ENCODE data around the gene RFX4.

Gene RFX4

DNA sequence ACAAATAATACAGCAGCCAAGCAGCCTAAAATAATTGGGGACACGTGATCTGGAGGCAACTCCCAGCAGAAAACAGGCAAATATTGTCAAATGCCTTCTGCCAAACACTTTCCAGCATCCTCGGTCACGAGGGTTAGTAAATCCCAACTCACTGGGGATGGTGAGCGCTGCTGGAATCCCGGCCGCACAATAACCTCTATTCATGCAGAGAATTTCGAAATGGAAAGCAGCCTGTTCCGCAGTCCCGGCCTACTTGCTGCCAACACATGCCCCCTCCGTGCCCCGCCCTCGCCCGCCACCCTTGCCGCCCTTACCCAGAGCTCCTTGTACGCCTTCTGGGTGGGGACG lies 62.2 kb downstream of the RFX4 start:
- no peak for DNase-seq
- Histone ChIP-seq H3K36me3 (ENCODE audit: control insufficient read depth, insufficient read depth, low read length) (no peaks in the 10 kb centered on the region), H3K4me1 (ENCODE audit: control insufficient read depth, insufficient read depth, low read length, poor library complexity, severe bottlenecking) (no peaks in the 10 kb centered on the region), H3K27ac (ENCODE audit: insufficient read depth, low read length, poor library complexity, severe bottlenecking) (no peak overlapping the region), H3K9me3 (ENCODE audit: control insufficient read depth, low read length) (no peaks in the 10 kb centered on the region), H3K27me3 (replicated peaks; ENCODE audit: control insufficient read depth, insufficient read depth, low read length, poor library complexity, severe bottlenecking) (peaks cover 3% of the 10 kb centered on the region), H3K4me3 (ENCODE audit: insufficient read depth, low read depth, low read length, poor library complexity, severe bottlenecking) (no peak overlapping the region)

- H3K27me3 ChIP-seq (replicated peaks; ENCODE audit: control insufficient read depth, insufficient read depth, low read length, poor library complexity, severe bottlenecking) = peaks cover 3% of the 10 kb centered on the region
- no peaks in the 10 kb centered on the region for H3K9me3 ChIP-seq (ENCODE audit: control insufficient read depth, low read length)
- H3K36me3 ChIP-seq (ENCODE audit: control insufficient read depth, insufficient read depth, low read length) = no peaks in the 10 kb centered on the region
- no peak overlapping the region for H3K4me3 ChIP-seq (ENCODE audit: insufficient read depth, low read depth, low read length, poor library complexity, severe bottlenecking)
- no peak for DNase-seq
- H3K27ac ChIP-seq (ENCODE audit: insufficient read depth, low read length, poor library complexity, severe bottlenecking) = no peak overlapping the region
- H3K4me1 ChIP-seq (ENCODE audit: control insufficient read depth, insufficient read depth, low read length, poor library complexity, severe bottlenecking) = no peaks in the 10 kb centered on the region
Observed at GRCh38 chr12:106645465-106646330, 62.9 kb downstream of the RFX4 start.

- no peak for DNase-seq
- H3K27me3 ChIP-seq (replicated peaks; ENCODE audit: control insufficient read depth, insufficient read depth, low read length, poor library complexity, severe bottlenecking) = peaks cover 3% of the 10 kb centered on the region
- no peak overlapping the region for H3K27ac ChIP-seq (ENCODE audit: insufficient read depth, low read length, poor library complexity, severe bottlenecking)
- H3K4me3 ChIP-seq (ENCODE audit: insufficient read depth, low read depth, low read length, poor library complexity, severe bottlenecking) = no peak overlapping the region
- H3K9me3 ChIP-seq (ENCODE audit: control insufficient read depth, low read length) = no peaks in the 10 kb centered on the region
- no peaks in the 10 kb centered on the region for H3K4me1 ChIP-seq (ENCODE audit: control insufficient read depth, insufficient read depth, low read length, poor library complexity, severe bottlenecking)
- H3K36me3 ChIP-seq (ENCODE audit: control insufficient read depth, insufficient read depth, low read length) = no peaks in the 10 kb centered on the region
Observed at GRCh38 chr12:106646472-106646871, 63.7 kb downstream of the RFX4 start.

- no peak for DNase-seq
- no peaks in the 10 kb centered on the region for H3K4me1 ChIP-seq (ENCODE audit: control insufficient read depth, insufficient read depth, low read length, poor library complexity, severe bottlenecking)
- no peak overlapping the region for H3K27ac ChIP-seq (ENCODE audit: insufficient read depth, low read length, poor library complexity, severe bottlenecking)
- H3K36me3 ChIP-seq (ENCODE audit: control insufficient read depth, insufficient read depth, low read length) = no peaks in the 10 kb centered on the region
- no peaks in the 10 kb centered on the region for H3K9me3 ChIP-seq (ENCODE audit: control insufficient read depth, low read length)
- peaks cover 3% of the 10 kb centered on the region for H3K27me3 ChIP-seq (replicated peaks; ENCODE audit: control insufficient read depth, insufficient read depth, low read length, poor library complexity, severe bottlenecking)
- no peak overlapping the region for H3K4me3 ChIP-seq (ENCODE audit: insufficient read depth, low read depth, low read length, poor library complexity, severe bottlenecking)
Observed at GRCh38 chr12:106647793-106648514, 65.2 kb downstream of the RFX4 start.

GRCh38 chr12:106648736-106649135 lies 65.9 kb downstream of the RFX4 start:
- Histone ChIP-seq H3K27me3 (replicated peaks; ENCODE audit: control insufficient read depth, insufficient read depth, low read length, poor library complexity, severe bottlenecking) (peaks cover 3% of the 10 kb centered on the region), H3K4me3 (ENCODE audit: insufficient read depth, low read depth, low read length, poor library complexity, severe bottlenecking) (no peak overlapping the region), H3K9me3 (ENCODE audit: control insufficient read depth, low read length) (no peaks in the 10 kb centered on the region), H3K36me3 (ENCODE audit: control insufficient read depth, insufficient read depth, low read length) (no peaks in the 10 kb centered on the region), H3K27ac (ENCODE audit: insufficient read depth, low read length, poor library complexity, severe bottlenecking) (no peak overlapping the region), H3K4me1 (ENCODE audit: control insufficient read depth, insufficient read depth, low read length, poor library complexity, severe bottlenecking) (no peaks in the 10 kb centered on the region)
- no peak for DNase-seq

- no peaks in the 10 kb centered on the region for H3K9me3 ChIP-seq (ENCODE audit: control insufficient read depth, low read length)
Observed at GRCh38 chr12:106651552-106651951, 68.7 kb downstream of the RFX4 start.

GRCh38 chr12:106652510-106653015 lies 69.8 kb downstream of the RFX4 start:
- no peak overlapping the region for H3K27ac ChIP-seq (ENCODE audit: insufficient read depth, low read length, poor library complexity, severe bottlenecking)
- no peaks in the 10 kb centered on the region for H3K36me3 ChIP-seq (ENCODE audit: control insufficient read depth, insufficient read depth, low read length)
- no peaks in the 10 kb centered on the region for H3K9me3 ChIP-seq (ENCODE audit: control insufficient read depth, low read length)

More at GRCh38 chr12:106651552-106651951, 68.7 kb downstream of the RFX4 start:
- no peak overlapping the region for H3K4me3 ChIP-seq (ENCODE audit: insufficient read depth, low read depth, low read length, poor library complexity, severe bottlenecking)
- no peaks in the 10 kb centered on the region for H3K36me3 ChIP-seq (ENCODE audit: control insufficient read depth, insufficient read depth, low read length)
- peaks cover 3% of the 10 kb centered on the region for H3K27me3 ChIP-seq (replicated peaks; ENCODE audit: control insufficient read depth, insufficient read depth, low read length, poor library complexity, severe bottlenecking)
- no peak overlapping the region for H3K27ac ChIP-seq (ENCODE audit: insufficient read depth, low read length, poor library complexity, severe bottlenecking)
- DNase-seq = no peak
- H3K4me1 ChIP-seq (ENCODE audit: control insufficient read depth, insufficient read depth, low read length, poor library complexity, severe bottlenecking) = no peaks in the 10 kb centered on the region

DNA sequence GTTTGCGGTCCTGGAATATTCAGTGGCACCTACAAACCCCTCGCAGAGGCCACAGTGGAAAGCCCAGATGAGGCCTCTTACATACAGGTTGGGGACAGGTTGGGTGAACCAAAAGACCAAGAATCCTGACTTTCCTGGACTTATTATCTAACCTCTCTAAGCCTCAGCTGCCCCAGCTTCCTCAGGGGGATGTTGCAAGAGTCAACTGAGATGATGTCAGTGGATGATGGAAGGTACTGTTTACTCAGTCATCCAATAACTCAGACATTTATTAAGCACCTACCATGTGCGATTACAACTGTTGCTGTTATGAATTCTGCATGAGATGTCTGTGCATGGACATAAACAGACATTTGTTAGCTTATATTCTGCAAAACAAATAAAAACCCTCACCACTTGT lies 72.8 kb downstream of the RFX4 start:
- H3K27ac ChIP-seq (ENCODE audit: insufficient read depth, low read length, poor library complexity, severe bottlenecking) = no peak overlapping the region
- DNase-seq = no peak
- H3K4me1 ChIP-seq (ENCODE audit: control insufficient read depth, insufficient read depth, low read length, poor library complexity, severe bottlenecking) = no peaks in the 10 kb centered on the region
- H3K36me3 ChIP-seq (ENCODE audit: control insufficient read depth, insufficient read depth, low read length) = no peaks in the 10 kb centered on the region
- H3K27me3 ChIP-seq (replicated peaks; ENCODE audit: control insufficient read depth, insufficient read depth, low read length, poor library complexity, severe bottlenecking) = no peaks in the 10 kb centered on the region
- H3K9me3 ChIP-seq (ENCODE audit: control insufficient read depth, low read length) = no peaks in the 10 kb centered on the region
- no peak overlapping the region for H3K4me3 ChIP-seq (ENCODE audit: insufficient read depth, low read depth, low read length, poor library complexity, severe bottlenecking)

More at GRCh38 chr12:106652510-106653015, 69.8 kb downstream of the RFX4 start:
- no peak overlapping the region for H3K4me3 ChIP-seq (ENCODE audit: insufficient read depth, low read depth, low read length, poor library complexity, severe bottlenecking)
- no peaks in the 10 kb centered on the region for H3K4me1 ChIP-seq (ENCODE audit: control insufficient read depth, insufficient read depth, low read length, poor library complexity, severe bottlenecking)
- no peaks in the 10 kb centered on the region for H3K27me3 ChIP-seq (replicated peaks; ENCODE audit: control insufficient read depth, insufficient read depth, low read length, poor library complexity, severe bottlenecking)
- DNase-seq = no peak

- Histone ChIP-seq H3K27ac (ENCODE audit: insufficient read depth, low read length, poor library complexity, severe bottlenecking) (no peak overlapping the region), H3K36me3 (ENCODE audit: control insufficient read depth, insufficient read depth, low read length) (no peaks in the 10 kb centered on the region), H3K27me3 (replicated peaks; ENCODE audit: control insufficient read depth, insufficient read depth, low read length, poor library complexity, severe bottlenecking) (no peaks in the 10 kb centered on the region), H3K9me3 (ENCODE audit: control insufficient read depth, low read length) (peaks cover 4% of the 10 kb centered on the region), H3K4me3 (ENCODE audit: insufficient read depth, low read depth, low read length, poor library complexity, severe bottlenecking) (no peak overlapping the region), H3K4me1 (ENCODE audit: control insufficient read depth, insufficient read depth, low read length, poor library complexity, severe bottlenecking) (no peaks in the 10 kb centered on the region)
- no peak for DNase-seq
Observed at GRCh38 chr12:106657488-106657887, 74.7 kb downstream of the RFX4 start.

- no peak overlapping the region for H3K4me3 ChIP-seq (ENCODE audit: insufficient read depth, low read depth, low read length, poor library complexity, severe bottlenecking)
- H3K36me3 ChIP-seq (ENCODE audit: control insufficient read depth, insufficient read depth, low read length) = no peaks in the 10 kb centered on the region
- no peaks in the 10 kb centered on the region for H3K27me3 ChIP-seq (replicated peaks; ENCODE audit: control insufficient read depth, insufficient read depth, low read length, poor library complexity, severe bottlenecking)
- no peak for DNase-seq
- H3K4me1 ChIP-seq (ENCODE audit: control insufficient read depth, insufficient read depth, low read length, poor library complexity, severe bottlenecking) = no peaks in the 10 kb centered on the region
- H3K27ac ChIP-seq (ENCODE audit: insufficient read depth, low read length, poor library complexity, severe bottlenecking) = no peak overlapping the region
- H3K9me3 ChIP-seq (ENCODE audit: control insufficient read depth, low read length) = peaks cover 11% of the 10 kb centered on the region
Observed at GRCh38 chr12:106663385-106663784, 80.6 kb downstream of the RFX4 start.

Data from effector memory CD4-positive, alpha-beta T cell (primary cell).